GM12878 (cell line): Measurements from ENCODE around the gene LACRT.

Experiments used
- BMI1 ChIP-seq: fragments of 450-650 bp; IDR thresholded peaks from 2 replicates; pipeline ENCODE4 v1.6.1; 2016; ENCODE audit warnings: mild to moderate bottlenecking, moderate library complexity, borderline replicate concordance
- CTCF ChIP-seq, 3 experiments: IDR thresholded peaks in 2 of 3; conservative IDR thresholded peaks in 1 of 3; 2 replicates each; pipeline ENCODE4 v1.5.1; 2011; ENCODE audit warnings: low read depth in 3 of 3, low read length in 3 of 3, mild to moderate bottlenecking in 3 of 3, control low read depth in 2 of 3, moderate library complexity in 2 of 3, inconsistent platforms in 1 of 3, mixed read lengths in 1 of 3; ENCODE audit not compliant: control insufficient read depth in 2 of 3, insufficient read depth in 1 of 3; ENCODE audit errors: extremely low read depth in 1 of 3
- EZH2 ChIP-seq: IDR thresholded peaks from 2 replicates; pipeline ENCODE4 v1.6.1; 2012; ENCODE audit warnings: low read depth, mild to moderate bottlenecking, control low read depth, inconsistent platforms, low read length, borderline replicate concordance; ENCODE audit not compliant: control insufficient read depth
- GABPA ChIP-seq: IDR thresholded peaks from 2 replicates; pipeline ENCODE4 v1.6.1; 2014; ENCODE audit warnings: antibody characterized with exemption, low read depth, mild to moderate bottlenecking, inconsistent platforms
- KLF5 ChIP-seq: fragments of 450-650 bp; IDR thresholded peaks from 2 replicates; pipeline ENCODE4 v1.6.1; 2014; ENCODE audit warnings: mild to moderate bottlenecking; ENCODE audit not compliant: partially characterized antibody
- MAX ChIP-seq: IDR thresholded peaks from 2 replicates; pipeline ENCODE4 v1.6.1; 2012; ENCODE audit warnings: low read depth, low read length, improper control_type of control experiment
- NFXL1 ChIP-seq: fragments of 450-650 bp; IDR thresholded peaks from 2 replicates; pipeline ENCODE4 v1.6.1; 2017; ENCODE audit warnings: antibody characterized with exemption, mild to moderate bottlenecking, borderline replicate concordance
- NR2C2 ChIP-seq: IDR thresholded peaks from 2 replicates; pipeline ENCODE4 v1.6.1; 2011; ENCODE audit warnings: borderline replicate concordance, low read depth; ENCODE audit not compliant: control insufficient read depth, insufficient read length
- NR2F1 ChIP-seq: fragments of 450-650 bp; conservative IDR thresholded peaks from 2 replicates; pipeline ENCODE4 v1.6.1; 2017; ENCODE audit warnings: mild to moderate bottlenecking
- USF2 ChIP-seq: IDR thresholded peaks from 2 replicates; pipeline ENCODE4 v1.6.1; 2011; ENCODE audit warnings: low read depth, low read length, improper control_type of control experiment, borderline replicate concordance
- ZNF274 ChIP-seq: IDR thresholded peaks from one replicate; pipeline ENCODE4 v1.8.0; 2011; ENCODE audit not compliant: insufficient read length, insufficient read depth
- TF ChIP-seq, protein P1 (sequence below): fragments of 450-650 bp; IDR thresholded peaks from 2 replicates; pipeline ENCODE4 v1.6.1; 2017; ENCODE audit warnings: mild to moderate bottlenecking, low read depth, inconsistent platforms; ENCODE audit not compliant: poor library complexity, severe bottlenecking

- TF ChIP-seq MAX (no peak), NR2F1 (peak; percentile 32; the same call in 1 of the 2 replicates), NR2C2 (no peak), BMI1 (no peak), CTCF (IDR thresholded peaks at IDR 0.05 in 2 of 3, conservative IDR thresholded peaks at IDR 0.05 in 1 of 3; ENCODE audit: control insufficient read depth in 2 of 3, extremely low read depth in 1 of 3, insufficient read depth in 1 of 3, low read depth in 3 of 3, low read length in 3 of 3) (no peak), EZH2 (no peak), ZNF274 (no peak), GABPA (no peak), KLF5 (no peak), USF2 (no peak), NFXL1 (no peak)
- TF ChIP-seq, protein P1, sequence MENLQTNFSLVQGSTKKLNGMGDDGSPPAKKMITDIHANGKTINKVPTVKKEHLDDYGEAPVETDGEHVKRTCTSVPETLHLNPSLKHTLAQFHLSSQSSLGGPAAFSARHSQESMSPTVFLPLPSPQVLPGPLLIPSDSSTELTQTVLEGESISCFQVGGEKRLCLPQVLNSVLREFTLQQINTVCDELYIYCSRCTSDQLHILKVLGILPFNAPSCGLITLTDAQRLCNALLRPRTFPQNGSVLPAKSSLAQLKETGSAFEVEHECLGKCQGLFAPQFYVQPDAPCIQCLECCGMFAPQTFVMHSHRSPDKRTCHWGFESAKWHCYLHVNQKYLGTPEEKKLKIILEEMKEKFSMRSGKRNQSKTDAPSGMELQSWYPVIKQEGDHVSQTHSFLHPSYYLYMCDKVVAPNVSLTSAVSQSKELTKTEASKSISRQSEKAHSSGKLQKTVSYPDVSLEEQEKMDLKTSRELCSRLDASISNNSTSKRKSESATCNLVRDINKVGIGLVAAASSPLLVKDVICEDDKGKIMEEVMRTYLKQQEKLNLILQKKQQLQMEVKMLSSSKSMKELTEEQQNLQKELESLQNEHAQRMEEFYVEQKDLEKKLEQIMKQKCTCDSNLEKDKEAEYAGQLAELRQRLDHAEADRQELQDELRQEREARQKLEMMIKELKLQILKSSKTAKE, result no peak
Observed at GRCh38 chr12:54641089-54641488, 6.4 kb upstream of the LACRT start.
